ENCODE data around the gene TEN1. TPM values are rescaled to one million over a fixed set of nuclear protein-coding genes. Genes with fewer than 3 reads are reported as not detected.

The TEN1 gene
- total and polyA plus RNA-seq, 2 of the 13 experiments (the other 11 are each of a cell fraction or from before 2014, with no cell fraction given): 18.0 to 21.3 TPM

DNA sequence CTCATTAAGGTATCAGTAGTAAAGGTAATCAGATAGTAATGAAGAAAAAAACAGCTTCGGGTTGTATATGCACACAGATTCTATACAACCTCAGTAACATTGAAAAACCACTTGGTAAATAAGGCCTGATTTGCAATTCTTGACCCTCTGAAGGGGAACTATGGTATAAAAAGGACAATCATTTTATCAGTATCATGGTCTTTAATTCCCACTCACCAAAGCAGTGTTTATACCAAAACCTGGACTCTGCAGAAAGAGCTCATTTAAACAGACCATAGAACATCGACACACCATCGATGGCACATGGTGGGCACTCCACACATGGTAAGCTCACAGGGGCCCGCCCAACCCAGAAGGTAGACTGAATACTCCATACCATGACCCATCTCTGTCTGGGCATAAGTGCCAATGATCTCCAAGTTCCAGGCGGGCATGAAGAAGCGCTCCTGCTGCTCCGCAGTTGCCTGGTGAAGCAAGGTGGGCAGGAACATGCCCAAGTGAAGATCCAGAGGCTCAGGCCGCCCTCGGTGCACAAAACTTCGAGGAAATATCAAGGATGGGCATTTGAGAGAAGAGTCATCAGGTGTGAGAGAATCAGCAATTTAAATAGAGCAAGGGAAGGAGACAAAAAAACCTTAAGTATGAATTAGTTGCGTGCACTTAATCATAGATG is 19.1 kb upstream of the TEN1 start (continued):
- TF ChIP-seq ARNTL (CRISPR knock-in tag; IDR thresholded peaks at IDR 0.05) (no peak), ARID2 (CRISPR knock-in tag; IDR thresholded peaks at IDR 0.05; ENCODE audit: borderline replicate concordance) (no peak), ZNF572 (CRISPR knock-in tag; IDR thresholded peaks at IDR 0.05) (peak; percentile 83; the same call in 1 of the 2 replicates), YY1 (IDR thresholded peaks at IDR 0.05; ENCODE audit: insufficient read depth, insufficient replicate concordance, low read depth, low read length) (no peak), SALL1 (CRISPR knock-in tag; IDR thresholded peaks at IDR 0.05) (0 out of 2 replicates have a peak, but pooled peaks have one; percentile 12), ELF3 (CRISPR knock-in tag; IDR thresholded peaks at IDR 0.05) (no peak), ZSCAN21 (CRISPR knock-in tag; IDR thresholded peaks at IDR 0.05; ENCODE audit: borderline replicate concordance) (no peak), MEIS2 (CRISPR knock-in tag; IDR thresholded peaks at IDR 0.05) (no peak), DBP (CRISPR knock-in tag; IDR thresholded peaks at IDR 0.05; ENCODE audit: not compliant biosample characterization) (no peak)
- TF ChIP-seq, protein P1, sequence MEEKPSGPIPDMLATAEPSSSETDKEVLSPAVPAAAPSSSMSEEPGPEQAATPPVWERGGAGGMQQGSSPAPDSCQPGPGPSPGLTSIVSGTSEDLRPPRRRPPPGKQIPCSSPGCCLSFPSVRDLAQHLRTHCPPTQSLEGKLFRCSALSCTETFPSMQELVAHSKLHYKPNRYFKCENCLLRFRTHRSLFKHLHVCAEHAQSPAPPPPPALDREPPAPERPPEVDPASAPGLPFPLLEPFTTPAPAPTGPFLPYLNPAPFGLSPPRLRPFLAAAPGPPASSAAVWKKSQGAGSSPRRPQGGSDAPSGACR (CRISPR knock-in tag; IDR thresholded peaks at IDR 0.05): 0 out of 2 replicates have a peak, but pooled peaks have one; percentile 44
- TF ChIP-seq, protein P2, sequence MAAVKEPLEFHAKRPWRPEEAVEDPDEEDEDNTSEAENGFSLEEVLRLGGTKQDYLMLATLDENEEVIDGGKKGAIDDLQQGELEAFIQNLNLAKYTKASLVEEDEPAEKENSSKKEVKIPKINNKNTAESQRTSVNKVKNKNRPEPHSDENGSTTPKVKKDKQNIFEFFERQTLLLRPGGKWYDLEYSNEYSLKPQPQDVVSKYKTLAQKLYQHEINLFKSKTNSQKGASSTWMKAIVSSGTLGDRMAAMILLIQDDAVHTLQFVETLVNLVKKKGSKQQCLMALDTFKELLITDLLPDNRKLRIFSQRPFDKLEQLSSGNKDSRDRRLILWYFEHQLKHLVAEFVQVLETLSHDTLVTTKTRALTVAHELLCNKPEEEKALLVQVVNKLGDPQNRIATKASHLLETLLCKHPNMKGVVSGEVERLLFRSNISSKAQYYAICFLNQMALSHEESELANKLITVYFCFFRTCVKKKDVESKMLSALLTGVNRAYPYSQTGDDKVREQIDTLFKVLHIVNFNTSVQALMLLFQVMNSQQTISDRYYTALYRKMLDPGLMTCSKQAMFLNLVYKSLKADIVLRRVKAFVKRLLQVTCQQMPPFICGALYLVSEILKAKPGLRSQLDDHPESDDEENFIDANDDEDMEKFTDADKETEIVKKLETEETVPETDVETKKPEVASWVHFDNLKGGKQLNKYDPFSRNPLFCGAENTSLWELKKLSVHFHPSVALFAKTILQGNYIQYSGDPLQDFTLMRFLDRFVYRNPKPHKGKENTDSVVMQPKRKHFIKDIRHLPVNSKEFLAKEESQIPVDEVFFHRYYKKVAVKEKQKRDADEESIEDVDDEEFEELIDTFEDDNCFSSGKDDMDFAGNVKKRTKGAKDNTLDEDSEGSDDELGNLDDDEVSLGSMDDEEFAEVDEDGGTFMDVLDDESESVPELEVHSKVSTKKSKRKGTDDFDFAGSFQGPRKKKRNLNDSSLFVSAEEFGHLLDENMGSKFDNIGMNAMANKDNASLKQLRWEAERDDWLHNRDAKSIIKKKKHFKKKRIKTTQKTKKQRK (IDR thresholded peaks at IDR 0.05; ENCODE audit: low read length): no peak
- TF ChIP-seq, protein P3, sequence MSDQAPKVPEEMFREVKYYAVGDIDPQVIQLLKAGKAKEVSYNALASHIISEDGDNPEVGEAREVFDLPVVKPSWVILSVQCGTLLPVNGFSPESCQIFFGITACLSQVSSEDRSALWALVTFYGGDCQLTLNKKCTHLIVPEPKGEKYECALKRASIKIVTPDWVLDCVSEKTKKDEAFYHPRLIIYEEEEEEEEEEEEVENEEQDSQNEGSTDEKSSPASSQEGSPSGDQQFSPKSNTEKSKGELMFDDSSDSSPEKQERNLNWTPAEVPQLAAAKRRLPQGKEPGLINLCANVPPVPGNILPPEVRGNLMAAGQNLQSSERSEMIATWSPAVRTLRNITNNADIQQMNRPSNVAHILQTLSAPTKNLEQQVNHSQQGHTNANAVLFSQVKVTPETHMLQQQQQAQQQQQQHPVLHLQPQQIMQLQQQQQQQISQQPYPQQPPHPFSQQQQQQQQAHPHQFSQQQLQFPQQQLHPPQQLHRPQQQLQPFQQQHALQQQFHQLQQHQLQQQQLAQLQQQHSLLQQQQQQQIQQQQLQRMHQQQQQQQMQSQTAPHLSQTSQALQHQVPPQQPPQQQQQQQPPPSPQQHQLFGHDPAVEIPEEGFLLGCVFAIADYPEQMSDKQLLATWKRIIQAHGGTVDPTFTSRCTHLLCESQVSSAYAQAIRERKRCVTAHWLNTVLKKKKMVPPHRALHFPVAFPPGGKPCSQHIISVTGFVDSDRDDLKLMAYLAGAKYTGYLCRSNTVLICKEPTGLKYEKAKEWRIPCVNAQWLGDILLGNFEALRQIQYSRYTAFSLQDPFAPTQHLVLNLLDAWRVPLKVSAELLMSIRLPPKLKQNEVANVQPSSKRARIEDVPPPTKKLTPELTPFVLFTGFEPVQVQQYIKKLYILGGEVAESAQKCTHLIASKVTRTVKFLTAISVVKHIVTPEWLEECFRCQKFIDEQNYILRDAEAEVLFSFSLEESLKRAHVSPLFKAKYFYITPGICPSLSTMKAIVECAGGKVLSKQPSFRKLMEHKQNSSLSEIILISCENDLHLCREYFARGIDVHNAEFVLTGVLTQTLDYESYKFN (CRISPR knock-in tag; conservative IDR thresholded peaks at IDR 0.05): peak; percentile 13; the same call in 1 of the 2 replicates
- TF ChIP-seq, protein P4, sequence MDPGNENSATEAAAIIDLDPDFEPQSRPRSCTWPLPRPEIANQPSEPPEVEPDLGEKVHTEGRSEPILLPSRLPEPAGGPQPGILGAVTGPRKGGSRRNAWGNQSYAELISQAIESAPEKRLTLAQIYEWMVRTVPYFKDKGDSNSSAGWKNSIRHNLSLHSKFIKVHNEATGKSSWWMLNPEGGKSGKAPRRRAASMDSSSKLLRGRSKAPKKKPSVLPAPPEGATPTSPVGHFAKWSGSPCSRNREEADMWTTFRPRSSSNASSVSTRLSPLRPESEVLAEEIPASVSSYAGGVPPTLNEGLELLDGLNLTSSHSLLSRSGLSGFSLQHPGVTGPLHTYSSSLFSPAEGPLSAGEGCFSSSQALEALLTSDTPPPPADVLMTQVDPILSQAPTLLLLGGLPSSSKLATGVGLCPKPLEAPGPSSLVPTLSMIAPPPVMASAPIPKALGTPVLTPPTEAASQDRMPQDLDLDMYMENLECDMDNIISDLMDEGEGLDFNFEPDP (CRISPR knock-in tag; conservative IDR thresholded peaks at IDR 0.05): 0 out of 2 replicates have a peak, but pooled peaks have one; percentile 51

Data from HepG2 (cell line).